Lower lobe of right lung (tissue), 2 donors: Measurements from ENCODE around the gene PGC. TPM values are rescaled to one million over a fixed set of nuclear protein-coding genes. Genes with fewer than 3 reads are reported as not detected.
A peak's percentile ranks its signal among the peaks of the same experiment; 100 is the strongest.

Experiments used
- ATAC-seq, 2 donors: fragments of 200-7000 bp; cut with Tn5 transposase; one replicate each; pipeline ENCODE4 v1.9.1; 2020 to 2022; ENCODE audit warnings: mild to moderate bottlenecking in 2 of 2, moderate library complexity in 2 of 2
- DNase-seq: peaks from one replicate; pipeline ENCODE4 v3.0.0-alpha.2; 2020
- H3K27ac ChIP-seq: fragments of 200-600 bp; one replicate; pipeline ENCODE4 v1.8.0; 2022
- H3K27me3 ChIP-seq: fragments of 200-600 bp; one replicate; pipeline ENCODE4 v1.8.0; 2022; ENCODE audit warnings: low read depth
- H3K36me3 ChIP-seq: fragments of 200-600 bp; one replicate; pipeline ENCODE4 v1.8.0; 2022; ENCODE audit warnings: mild to moderate bottlenecking
- H3K4me1 ChIP-seq: fragments of 200-600 bp; one replicate; pipeline ENCODE4 v1.8.0; 2022
- H3K4me3 ChIP-seq: fragments of 200-600 bp; one replicate; pipeline ENCODE4 v1.8.0; 2022; ENCODE audit warnings: mild to moderate bottlenecking
- H3K9me3 ChIP-seq: fragments of 200-600 bp; one replicate; pipeline ENCODE4 v1.8.0; 2022
- CTCF ChIP-seq: fragments of 200-600 bp; IDR thresholded peaks from one replicate; pipeline ENCODE4 v1.8.0; 2022; ENCODE audit warnings: antibody characterized with exemption, mild to moderate bottlenecking
- intact Hi-C: fragments of 100-400 bp; cut with DNase I; formaldehyde crosslinking; loops from one replicate; pipeline ENCODE4 v1.11.0; 2022
- total RNA-seq: library from RNA; stranded (reverse); fragmentation: NEBNext Ultra II Directional; extraction: Animal tissue kit (Norgen Biotek cat#: 25700); gene quantifications from one replicate; pipeline ENCODE4 v1.2.1, GENCODE V29; 2021
- donor health status: DM: no; HTN: yes; CAD: no; lungs with severe emphysema.

PGC gene
- total RNA-seq, 1 donor from 2014 or later = 947 TPM

GRCh38 chr6:41779788-41780550 lies 32.8 kb upstream of the PGC start, which contains the start of gene FRS3:
Gene FRS3 (minus strand): TSS chr6:41779900. CDS start chr6:41776987, 2,913 bp downstream.
- Histone ChIP-seq H3K36me3 (peaks cover 37% of the 10 kb centered on the region), H3K27ac (peak within 1 kb of the TSS; percentile 78), H3K27me3 (no peaks in the 10 kb centered on the region), H3K4me1 (peaks cover 55% of the 10 kb centered on the region), H3K4me3 (peak within 1 kb of the TSS; percentile 92), H3K9me3 (no peaks in the 10 kb centered on the region)
- peak; percentile 80 for TF ChIP-seq CTCF
- ATAC-seq (peak; percentile 92 to 96), DNase-seq (peak; percentile 99)
- intact Hi-C loops = no loop called here

DNA sequence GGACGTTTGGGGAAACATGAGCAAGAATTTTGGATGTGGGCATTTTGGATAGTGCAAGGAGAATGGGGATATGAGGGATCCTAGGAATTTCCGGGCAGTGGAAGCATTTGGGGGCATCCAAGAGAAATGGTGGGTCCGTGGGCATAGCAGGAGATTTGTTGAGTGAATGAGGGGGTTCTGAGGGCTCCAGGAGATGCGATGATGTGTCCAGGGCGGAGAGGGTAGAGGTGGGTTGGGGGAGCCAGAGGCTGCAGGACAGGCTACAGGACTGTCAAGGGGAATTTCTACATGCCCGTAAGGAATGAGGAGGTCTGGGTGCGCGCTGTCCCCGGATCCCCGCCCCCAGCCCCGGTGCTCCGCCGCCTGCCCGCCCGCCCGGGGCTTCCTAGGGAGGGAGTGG lies 32.1 kb upstream of the PGC start:
- DNase-seq (no peak), ATAC-seq (no peak)
- Histone ChIP-seq H3K4me1 (peaks cover 48% of the 10 kb centered on the region), H3K9me3 (no peaks in the 10 kb centered on the region), H3K36me3 (peaks cover 38% of the 10 kb centered on the region), H3K27ac (peak overlapping the region; percentile 62), H3K4me3 (peak overlapping the region; percentile 92), H3K27me3 (no peaks in the 10 kb centered on the region)
- TF ChIP-seq CTCF = no peak
- intact Hi-C loops = no loop called here

- Histone ChIP-seq H3K36me3 (peaks cover 38% of the 10 kb centered on the region), H3K4me3 (peak overlapping the region; percentile 92), H3K27me3 (no peaks in the 10 kb centered on the region), H3K27ac (peak overlapping the region; percentile 62), H3K9me3 (no peaks in the 10 kb centered on the region), H3K4me1 (peaks cover 44% of the 10 kb centered on the region)
- no peak for TF ChIP-seq CTCF
- intact Hi-C loops = no loop called here
- DNase-seq (no peak), ATAC-seq (no peak)
Measured at GRCh38 chr6:41778895-41779294, 31.7 kb upstream of the PGC start.

GRCh38 chr6:41777551-41778285 lies 30.5 kb upstream of the PGC start:
- H3K9me3 ChIP-seq = no peaks in the 10 kb centered on the region
- intact Hi-C loops = no loop called here
- peaks cover 41% of the 10 kb centered on the region for H3K4me1 ChIP-seq
- H3K4me3 ChIP-seq = no peak overlapping the region
- peaks cover 44% of the 10 kb centered on the region for H3K36me3 ChIP-seq
- H3K27me3 ChIP-seq = no peaks in the 10 kb centered on the region
- DNase-seq (no peak), ATAC-seq (no peak)
- TF ChIP-seq CTCF = no peak
- no peak overlapping the region for H3K27ac ChIP-seq

- peaks cover 19% of the 10 kb centered on the region for H3K4me1 ChIP-seq
- no peak overlapping the region for H3K27ac ChIP-seq
- H3K36me3 ChIP-seq = peaks cover 66% of the 10 kb centered on the region
- H3K4me3 ChIP-seq = no peak overlapping the region
- no peaks in the 10 kb centered on the region for H3K27me3 ChIP-seq
- no peak for ATAC-seq
- no peak for TF ChIP-seq CTCF
- intact Hi-C loops = no loop called here
- DNase-seq = no peak
- no peaks in the 10 kb centered on the region for H3K9me3 ChIP-seq
Measured at GRCh38 chr6:41775293-41775882, 28.2 kb upstream of the PGC start.
